GM13977 (cell line): ENCODE results near the gene IGF1R.

ENCODE experiments used
- DNase-seq: peaks from one replicate; pipeline ENCODE4 v3.0.0; 2012; ENCODE audit warnings: low spot score
- CTCF ChIP-seq: IDR thresholded peaks from 2 replicates; pipeline ENCODE4 v1.5.1; 2012; ENCODE audit warnings: mild to moderate bottlenecking, control low read depth; ENCODE audit not compliant: insufficient read depth; ENCODE audit errors: extremely low read depth, missing control alignments
- in situ Hi-C: fragments of 300-500 bp; cut with MboI; formaldehyde crosslinking; loops from one replicate; pipeline ENCODE4 v1.12.0; 2022; ENCODE audit warnings: low sequenced_read_pairs, low pct_unique_long_range_greater_than_20kb, mixed read lengths, inconsistent platforms; ENCODE audit not compliant: unreplicated experiment

The IGF1R gene

DNA sequence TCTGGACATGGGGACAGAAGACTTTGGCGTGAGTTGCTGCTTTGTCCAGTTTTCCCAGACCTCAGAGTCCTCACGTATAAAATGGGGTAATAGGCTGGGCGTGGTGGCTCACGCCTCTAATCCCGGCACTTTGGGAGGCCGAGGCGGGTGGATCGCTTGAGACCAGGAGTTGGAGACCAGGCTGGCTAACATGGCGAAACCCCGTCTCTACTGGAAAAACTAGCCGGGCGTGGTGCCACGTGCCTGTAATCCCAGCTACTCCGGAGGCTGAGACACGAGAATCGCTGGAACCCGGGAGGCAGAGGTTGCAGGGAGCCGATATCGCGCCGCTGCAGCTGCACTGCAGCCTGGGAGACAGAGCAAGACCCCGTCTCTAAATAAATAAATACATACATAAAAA, 22.7 kb upstream of the IGF1R start:
- in situ Hi-C loops, result no loop called here
- no peak for DNase-seq
- no peak for TF ChIP-seq CTCF

DNA sequence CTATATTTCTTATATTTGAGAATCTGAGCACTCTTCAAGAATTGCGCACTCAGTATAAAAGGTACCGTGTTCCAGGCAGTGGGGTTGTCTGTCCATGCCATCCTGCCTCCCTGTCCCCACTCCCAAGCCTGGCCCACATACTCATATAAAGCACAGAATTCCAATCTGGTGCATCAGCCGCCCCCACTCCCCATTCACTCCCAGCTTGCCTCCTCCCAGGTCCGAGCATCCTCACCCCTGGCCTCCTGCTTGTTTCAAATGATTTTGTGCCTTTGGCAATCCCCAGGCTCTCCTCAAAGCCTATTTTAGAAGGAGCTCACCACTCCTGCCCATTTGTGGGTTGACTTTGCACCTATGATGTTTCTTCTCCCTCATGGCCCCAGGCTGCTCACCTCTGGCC, 22.2 kb upstream of the IGF1R start:
- no peak for DNase-seq
- no peak for TF ChIP-seq CTCF
- in situ Hi-C loops, result no loop called here

- TF ChIP-seq CTCF, result no peak
- DNase-seq, result no peak
- in situ Hi-C loops, result no loop called here
Measured at GRCh38 chr15:98628216-98628615, 20.1 kb upstream of the IGF1R start.

- DNase-seq, result no peak
- in situ Hi-C loops, result no loop called here
- TF ChIP-seq CTCF, result no peak
Measured at GRCh38 chr15:98635848-98636247, 12.5 kb upstream of the IGF1R start.

DNA sequence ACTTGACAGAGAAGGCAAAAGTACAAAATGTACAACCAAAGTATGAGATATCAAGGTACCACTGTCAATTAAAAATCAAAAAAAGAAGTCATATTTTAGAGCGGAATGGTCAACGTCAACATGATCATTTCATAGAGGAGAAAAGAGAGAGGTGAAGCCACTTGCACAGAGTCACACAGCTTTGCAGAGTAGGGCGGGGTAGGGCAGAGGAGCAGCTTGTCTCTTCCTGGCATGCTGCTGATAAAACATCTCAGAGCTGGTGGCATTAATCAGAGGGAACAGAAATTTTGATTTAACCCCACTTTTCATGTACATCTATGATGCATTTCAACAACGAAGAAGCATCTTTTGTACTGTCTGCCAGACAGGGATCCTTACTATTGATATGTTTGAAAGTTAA, 5.2 kb upstream of the IGF1R start:
- no peak for DNase-seq
- no peak for TF ChIP-seq CTCF
- in situ Hi-C loops, result no loop called here

- no peak for DNase-seq
- no peak for TF ChIP-seq CTCF
- in situ Hi-C loops, result no loop called here
Measured at GRCh38 chr15:98646546-98647025, 1.8 kb upstream of the IGF1R start.
